GM12872 (cell line): ENCODE results near the gene NAV2.
A peak's percentile ranks its signal among the peaks of the same experiment; 100 is the strongest.

ENCODE experiments used
- TF ChIP-seq, protein P1 (sequence below): IDR thresholded peaks from 3 replicates; pipeline ENCODE4 v1.5.1; 2011; ENCODE audit warnings: low read depth, mild to moderate bottlenecking, low read length, moderate library complexity; ENCODE audit not compliant: insufficient read depth

Gene NAV2

DNA sequence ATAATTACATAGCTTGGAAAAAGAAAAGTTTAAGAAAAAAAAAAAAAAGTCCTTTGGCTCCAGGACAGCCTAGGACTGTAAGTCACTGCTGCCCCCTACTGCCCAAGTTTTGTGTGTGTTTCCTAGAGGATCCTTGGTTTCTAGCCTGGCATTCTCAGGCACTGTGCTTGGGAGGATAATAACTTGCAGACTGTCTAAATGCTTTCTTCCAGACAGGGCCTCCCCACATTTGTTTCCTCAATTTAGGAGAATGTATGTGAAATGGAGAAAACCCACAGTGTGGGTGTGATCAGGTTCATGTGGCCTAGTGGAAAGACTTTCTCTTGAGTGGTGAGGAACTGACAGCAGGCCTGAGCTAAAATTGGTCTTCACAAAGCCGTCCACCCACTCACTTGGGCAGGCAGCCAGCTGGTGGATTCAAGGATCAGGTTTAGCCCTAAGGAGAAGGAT is 191.0 kb downstream of the NAV2 start:
- TF ChIP-seq, protein P1, sequence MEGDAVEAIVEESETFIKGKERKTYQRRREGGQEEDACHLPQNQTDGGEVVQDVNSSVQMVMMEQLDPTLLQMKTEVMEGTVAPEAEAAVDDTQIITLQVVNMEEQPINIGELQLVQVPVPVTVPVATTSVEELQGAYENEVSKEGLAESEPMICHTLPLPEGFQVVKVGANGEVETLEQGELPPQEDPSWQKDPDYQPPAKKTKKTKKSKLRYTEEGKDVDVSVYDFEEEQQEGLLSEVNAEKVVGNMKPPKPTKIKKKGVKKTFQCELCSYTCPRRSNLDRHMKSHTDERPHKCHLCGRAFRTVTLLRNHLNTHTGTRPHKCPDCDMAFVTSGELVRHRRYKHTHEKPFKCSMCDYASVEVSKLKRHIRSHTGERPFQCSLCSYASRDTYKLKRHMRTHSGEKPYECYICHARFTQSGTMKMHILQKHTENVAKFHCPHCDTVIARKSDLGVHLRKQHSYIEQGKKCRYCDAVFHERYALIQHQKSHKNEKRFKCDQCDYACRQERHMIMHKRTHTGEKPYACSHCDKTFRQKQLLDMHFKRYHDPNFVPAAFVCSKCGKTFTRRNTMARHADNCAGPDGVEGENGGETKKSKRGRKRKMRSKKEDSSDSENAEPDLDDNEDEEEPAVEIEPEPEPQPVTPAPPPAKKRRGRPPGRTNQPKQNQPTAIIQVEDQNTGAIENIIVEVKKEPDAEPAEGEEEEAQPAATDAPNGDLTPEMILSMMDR: peak; percentile 79

DNA sequence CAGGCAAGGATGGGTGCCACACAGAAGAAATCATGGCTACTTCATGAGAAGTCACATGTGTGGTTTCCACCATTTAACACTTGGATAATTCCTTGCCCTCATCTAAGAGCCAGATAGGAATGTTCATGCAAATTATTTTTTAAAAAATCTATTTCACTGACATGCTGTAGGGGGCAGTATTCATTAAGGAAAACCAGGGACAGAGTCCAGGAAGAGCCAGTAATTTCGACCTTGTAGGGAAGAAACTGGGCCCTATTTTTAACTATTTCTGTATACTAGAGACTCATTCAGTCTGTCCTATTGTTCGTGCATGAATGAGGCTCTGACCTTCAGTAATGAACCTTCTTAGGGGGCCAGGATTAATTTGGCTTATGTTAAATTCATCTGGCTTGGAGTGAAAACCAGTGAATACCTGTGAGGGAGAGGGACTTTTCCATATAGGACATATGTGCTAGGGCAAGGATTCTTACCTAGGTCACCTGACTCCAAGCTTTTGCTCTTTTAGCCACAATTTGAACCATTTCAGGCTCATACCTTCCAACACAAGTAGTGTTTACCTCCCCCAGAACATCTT is 192.7 kb downstream of the NAV2 start:
- TF ChIP-seq, protein P1: peak; percentile 30; the same call in 1 of the 3 replicates

DNA sequence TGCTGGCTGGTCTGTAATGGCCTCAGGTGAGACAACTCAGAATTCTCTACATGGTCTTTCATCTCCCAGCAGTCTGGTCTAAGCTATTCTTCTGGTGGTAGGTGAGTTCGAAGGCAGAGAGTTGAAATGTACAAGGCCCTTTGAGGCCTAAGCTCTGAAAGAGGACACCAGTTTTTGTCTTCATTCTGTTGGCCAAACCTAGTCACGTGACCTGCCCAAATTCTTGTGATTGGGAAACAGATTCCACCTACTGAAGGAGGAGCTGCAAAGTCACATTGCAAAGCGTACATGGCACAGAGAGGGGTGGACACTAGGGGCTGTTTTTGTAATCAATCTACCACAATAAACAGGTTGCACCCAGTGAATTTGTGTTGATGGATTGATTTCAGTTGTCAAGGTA is 193.5 kb downstream of the NAV2 start:
- TF ChIP-seq, protein P1: no peak

DNA sequence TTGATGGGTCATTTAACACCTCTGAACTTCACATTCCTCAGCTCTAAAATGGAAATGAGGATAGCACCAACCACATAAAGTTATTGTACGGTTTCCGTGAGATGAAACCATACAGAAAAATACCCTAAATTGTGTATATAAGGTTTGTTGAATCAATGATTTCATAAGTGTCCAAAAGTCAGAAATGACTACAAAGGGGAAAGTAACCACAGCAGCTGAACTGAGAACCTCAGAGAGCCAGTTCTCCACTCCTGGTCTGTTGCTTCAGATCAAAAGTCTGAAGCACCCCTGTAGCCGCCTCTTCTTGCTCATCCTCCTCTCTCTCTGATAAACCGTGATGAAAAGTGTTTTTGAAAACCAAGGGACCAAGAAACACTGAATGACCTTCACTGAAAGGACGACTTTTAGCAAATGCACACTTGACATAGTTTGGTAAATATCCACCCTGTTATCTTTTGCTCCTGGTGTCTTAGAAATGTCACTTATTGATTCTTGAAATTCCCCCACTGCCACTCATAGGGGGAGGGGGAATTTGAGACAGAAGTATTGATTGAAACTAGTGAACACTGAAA is 194.5 kb downstream of the NAV2 start:
- TF ChIP-seq, protein P1: no peak

DNA sequence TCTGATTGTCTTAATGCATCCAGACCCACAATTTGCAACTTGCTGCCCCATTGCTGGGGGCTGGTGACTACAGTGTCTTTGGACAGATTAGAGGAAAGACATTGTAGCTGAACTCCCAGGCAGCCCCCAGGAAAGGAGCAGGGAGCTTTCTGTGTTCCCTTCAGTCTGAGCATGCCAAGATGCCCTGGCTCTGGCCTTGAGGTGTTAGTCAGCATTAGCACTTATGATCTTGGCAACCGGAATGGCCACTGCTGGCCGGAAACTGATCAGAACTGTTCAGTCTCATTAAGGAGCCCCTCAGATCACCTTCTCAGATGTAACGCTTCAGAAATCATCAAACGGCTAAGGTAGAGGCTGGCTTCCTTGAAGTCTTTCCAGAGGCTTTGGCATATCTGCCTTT is 195.2 kb downstream of the NAV2 start:
- TF ChIP-seq, protein P1: no peak

DNA sequence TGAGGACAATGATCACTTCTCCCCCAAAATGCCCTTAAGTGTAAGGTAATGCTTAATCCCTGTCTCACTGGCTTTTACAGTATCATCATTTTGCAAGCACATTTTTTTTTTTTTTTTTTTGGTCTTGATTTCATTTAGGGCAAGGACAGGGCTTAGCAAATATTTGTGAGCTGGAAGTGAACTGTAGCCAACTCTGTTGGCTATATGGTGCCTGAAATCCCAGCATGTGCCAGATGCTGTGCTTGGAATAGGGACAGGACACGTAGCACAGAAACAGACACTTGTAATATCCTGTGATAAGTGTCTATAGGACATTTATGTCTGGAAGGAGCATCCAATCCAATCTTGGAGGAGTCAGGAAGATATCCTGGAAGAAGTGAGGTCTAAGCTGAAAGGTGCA is 198.3 kb downstream of the NAV2 start:
- TF ChIP-seq, protein P1: no peak

DNA sequence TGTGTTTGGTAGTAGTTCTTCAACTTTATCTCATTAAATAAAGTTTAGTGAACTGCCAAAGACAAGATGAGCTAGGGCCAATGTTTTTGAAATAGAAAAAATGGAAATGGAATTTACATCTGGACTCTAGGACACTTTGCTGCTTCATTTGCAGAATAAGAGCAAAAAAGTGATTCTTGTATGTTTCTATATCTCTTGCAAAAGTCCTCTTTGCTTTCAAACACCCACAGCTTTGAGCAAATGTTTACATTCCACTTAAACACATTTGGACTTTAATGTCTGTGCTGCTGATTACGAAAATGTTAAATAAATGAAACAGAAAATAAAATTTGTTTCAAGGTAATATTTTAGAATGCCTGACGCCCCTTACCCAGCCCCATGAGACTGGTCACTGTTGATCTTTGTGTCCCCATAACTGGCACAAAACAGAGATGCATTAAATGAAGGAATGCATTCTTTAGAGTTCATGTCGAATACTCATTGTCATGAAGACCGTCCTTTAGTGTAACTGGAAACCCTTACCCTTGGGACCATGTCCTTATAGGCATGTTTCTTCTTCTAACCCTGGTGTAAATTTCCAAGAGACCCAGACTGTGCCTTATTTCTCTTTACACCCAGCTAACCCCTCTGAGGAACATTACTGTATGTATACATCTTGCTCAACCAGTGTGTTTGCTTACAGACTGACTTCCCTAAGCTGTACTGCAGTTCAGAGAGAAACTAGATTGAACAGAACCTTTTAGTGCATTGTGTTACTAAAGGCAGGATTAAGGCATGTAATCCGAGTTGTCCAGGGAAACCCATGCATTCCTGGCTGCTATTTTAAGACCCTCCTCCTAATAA is 199.7 kb downstream of the NAV2 start:
- TF ChIP-seq, protein P1: no peak
